ENCODE measurements around the gene CDC14A.

GRCh38 chr1:100392756-100393155 lies 40.5 kb downstream of the CDC14A start:
- TF ChIP-seq, protein P1, sequence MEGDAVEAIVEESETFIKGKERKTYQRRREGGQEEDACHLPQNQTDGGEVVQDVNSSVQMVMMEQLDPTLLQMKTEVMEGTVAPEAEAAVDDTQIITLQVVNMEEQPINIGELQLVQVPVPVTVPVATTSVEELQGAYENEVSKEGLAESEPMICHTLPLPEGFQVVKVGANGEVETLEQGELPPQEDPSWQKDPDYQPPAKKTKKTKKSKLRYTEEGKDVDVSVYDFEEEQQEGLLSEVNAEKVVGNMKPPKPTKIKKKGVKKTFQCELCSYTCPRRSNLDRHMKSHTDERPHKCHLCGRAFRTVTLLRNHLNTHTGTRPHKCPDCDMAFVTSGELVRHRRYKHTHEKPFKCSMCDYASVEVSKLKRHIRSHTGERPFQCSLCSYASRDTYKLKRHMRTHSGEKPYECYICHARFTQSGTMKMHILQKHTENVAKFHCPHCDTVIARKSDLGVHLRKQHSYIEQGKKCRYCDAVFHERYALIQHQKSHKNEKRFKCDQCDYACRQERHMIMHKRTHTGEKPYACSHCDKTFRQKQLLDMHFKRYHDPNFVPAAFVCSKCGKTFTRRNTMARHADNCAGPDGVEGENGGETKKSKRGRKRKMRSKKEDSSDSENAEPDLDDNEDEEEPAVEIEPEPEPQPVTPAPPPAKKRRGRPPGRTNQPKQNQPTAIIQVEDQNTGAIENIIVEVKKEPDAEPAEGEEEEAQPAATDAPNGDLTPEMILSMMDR (conservative IDR thresholded peaks at IDR 0.05 in 1 of 2, IDR thresholded peaks at IDR 0.05 in 1 of 2; ENCODE audit: extremely low read depth in 1 of 2, insufficient read depth in 1 of 2, low read depth in 1 of 2, low read length in 2 of 2): no peak
- TF ChIP-seq EZH2 (IDR thresholded peaks at IDR 0.05; ENCODE audit: borderline replicate concordance, low read length): no peak
